GM19238 (cell line): ENCODE results near the gene WRAP53.

ENCODE experiments used
- DNase-seq: peaks from one replicate; pipeline ENCODE4 v3.0.0; 2011; ENCODE audit warnings: low spot score; ENCODE audit not compliant: insufficient read length

Gene WRAP53

DNA sequence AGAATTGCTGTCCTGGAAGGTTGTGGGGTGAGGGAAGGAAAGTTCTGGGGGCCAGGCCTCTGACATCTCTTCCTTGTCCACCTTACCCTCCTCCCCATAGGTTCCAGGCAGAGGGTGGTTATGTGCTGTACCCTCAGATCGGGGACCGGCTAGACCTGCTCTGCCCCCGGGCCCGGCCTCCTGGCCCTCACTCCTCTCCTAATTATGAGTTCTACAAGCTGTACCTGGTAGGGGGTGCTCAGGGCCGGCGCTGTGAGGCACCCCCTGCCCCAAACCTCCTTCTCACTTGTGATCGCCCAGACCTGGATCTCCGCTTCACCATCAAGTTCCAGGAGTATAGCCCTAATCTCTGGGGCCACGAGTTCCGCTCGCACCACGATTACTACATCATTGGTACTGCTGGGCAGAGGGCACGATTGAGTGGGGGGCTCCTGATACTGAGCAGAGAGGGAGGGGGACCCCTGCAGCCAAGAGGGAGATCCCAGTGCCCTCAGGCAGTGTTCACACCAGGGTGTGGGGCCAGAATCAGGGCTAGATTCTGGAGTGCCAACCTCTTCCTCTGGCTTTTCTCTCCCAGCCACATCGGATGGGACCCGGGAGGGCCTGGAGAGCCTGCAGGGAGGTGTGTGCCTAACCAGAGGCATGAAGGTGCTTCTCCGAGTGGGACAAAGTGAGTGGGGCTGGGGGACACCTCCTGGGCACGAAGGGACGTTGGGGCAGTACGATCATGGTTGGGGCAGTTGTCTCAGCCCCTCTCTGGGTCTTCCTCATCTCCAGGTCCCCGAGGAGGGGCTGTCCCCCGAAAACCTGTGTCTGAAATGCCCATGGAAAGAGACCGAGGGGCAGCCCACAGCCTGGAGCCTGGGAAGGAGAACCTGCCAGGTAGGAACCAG, 19.8 kb downstream of the WRAP53 start:
- no peak for DNase-seq

- no peak for DNase-seq
These were observed 20.8 kb downstream of the WRAP53 start for GRCh38 chr17:7709031-7709430.

DNA sequence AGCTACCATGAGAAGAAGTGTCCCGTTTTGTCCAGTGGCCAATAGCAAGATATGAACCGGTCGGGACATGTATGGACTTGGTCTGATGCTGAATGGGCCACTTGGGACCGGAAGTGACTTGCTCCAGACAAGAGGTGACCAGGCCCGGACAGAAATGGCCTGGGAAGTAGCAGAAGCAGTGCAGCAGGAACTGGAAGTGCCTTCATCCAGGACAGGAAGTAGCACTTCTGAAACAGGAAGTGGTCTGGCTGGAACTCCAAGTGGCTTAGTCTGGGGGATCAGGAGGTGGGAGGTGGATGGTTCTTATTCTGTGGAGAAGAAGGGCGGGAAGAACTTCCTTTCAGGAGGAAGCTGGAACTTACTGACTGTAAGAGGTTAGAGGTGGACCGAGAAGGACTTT, 22.0 kb downstream of the WRAP53 start:
- DNase-seq = no peak

DNA sequence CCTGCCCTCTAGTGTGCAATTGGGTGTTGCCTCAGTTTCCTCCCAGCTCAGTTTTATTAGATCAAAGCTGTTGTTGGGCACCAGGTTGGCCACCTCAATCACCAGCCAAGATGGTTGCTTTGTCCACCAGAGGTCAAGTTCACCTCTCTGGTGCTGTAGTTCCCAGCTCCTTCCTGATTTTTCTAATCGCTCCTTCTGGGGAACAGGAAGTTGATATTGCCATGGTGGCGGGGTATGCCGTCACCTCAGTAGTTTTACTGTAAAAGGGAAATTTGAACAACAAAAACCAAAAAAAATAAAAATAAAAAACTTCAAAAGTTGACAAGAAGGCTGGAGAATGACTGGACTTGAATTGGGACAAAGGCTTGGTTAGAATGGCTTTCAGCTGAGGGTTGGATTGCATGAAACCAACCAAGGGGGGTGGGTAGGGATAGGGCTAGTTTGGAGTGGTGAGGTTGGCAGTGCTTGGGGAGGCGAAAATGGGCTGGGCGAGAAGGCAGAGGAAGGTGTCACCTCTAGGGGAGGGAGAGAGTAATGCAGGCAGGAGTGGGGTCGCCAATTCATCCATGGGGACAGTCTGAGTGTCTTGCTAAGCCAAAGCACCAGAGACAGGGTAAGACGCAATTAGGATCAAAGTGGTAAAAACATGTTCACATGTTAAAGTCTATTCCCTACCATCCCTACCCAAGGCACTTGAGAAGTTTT, 22.9 kb downstream of the WRAP53 start:
- no peak for DNase-seq

- no peak for DNase-seq
These were observed 24.0 kb downstream of the WRAP53 start for GRCh38 chr17:7712111-7712771.

DNA sequence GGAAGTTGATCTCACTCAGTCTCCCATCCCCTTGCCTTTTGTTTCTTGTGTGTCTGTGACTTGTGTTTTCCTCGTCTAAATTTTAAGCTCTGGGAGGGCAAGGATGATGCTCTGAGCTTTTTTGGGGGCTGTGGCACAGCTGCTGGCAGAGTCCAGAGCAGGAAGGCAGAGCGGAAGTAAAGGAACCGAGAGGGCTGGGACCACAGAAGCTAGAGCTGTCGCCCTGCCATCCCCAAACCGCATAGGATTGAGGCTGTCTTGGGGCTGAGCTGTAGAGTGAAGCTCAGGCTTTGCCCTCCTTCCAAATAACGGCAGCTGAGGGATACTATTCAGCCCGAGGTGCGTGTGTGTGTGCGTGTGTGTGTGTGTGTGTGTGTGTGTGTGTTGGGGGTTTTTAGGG, 25.5 kb downstream of the WRAP53 start:
- DNase-seq = no peak

GRCh38 chr17:7714721-7715594, 26.7 kb downstream of the WRAP53 start:
- no peak for DNase-seq

DNA sequence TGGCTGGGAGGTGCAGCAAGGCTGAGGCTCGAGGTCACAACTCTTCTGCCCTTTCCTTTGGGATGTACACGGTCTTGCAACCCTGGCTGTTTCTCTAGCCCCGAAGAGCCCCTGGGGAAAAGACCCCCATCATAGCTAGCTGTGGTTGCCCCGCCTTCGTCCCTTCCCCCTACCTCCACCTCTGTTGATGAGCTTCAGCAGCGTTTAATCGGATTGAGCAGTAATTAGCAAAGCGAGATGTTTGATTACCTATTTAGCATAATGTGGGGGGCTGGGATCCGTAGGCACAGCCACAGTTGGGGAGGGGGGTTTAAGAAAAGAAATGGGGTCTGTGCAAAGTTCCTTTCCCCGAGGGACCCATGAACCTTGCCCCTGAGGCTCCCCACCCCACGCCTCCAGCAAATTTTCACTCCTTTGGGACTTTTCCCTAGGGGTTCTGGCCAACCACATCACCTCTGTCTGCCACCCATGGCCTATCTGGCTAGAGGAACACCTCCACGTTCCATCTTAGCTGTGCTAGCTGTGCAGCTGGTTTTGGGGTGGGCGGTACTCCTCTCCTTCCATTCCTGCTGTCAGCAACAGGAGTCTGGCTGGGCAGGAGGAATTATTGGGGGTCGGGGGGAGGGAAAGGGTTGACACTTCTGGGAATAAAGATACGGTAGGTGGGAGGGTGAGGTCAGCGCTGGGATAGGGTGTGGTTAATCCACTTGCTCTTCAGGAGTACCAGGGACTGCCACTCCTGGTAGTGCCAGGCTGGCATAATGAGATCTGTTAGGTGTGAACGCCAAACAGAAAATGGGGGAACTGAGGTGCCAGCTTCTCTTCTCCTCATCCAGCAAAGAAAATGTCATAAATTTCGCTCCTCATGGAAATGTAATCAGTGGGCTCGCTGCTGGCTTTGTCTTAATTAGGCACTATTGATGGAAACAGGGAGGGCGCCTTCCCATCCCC, 27.9 kb downstream of the WRAP53 start:
- no peak for DNase-seq

- peak; percentile 48 for DNase-seq
These were observed 28.9 kb downstream of the WRAP53 start, which contains the start of gene DNAH2 for GRCh38 chr17:7716901-7717755. Gene DNAH2 (plus strand): TSS chr17:7717744. CDS start chr17:7719735, 1,991 bp downstream.

- no peak for DNase-seq
These were observed 29.6 kb downstream of the WRAP53 start for GRCh38 chr17:7717756-7718350.

DNA sequence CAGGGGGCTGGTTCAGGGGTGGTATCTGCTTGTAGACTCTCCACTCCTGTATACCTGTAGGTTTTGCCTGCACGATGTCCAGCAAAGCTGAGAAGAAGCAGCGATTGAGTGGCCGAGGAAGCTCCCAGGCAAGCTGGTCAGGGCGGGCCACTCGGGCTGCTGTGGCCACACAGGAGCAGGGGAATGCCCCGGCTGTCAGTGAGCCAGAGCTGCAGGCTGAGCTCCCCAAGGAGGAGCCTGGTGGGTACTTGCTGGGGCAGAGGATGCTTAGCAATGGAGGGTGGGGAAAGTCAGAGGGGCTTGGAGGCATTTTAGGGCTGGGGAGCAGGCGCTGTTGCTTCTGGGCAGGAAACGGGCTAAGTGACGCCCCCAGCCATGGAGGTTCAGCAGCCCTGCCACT, 31.4 kb downstream of the WRAP53 start:
- DNase-seq = no peak

GRCh38 chr17:7720125-7720524, 31.8 kb downstream of the WRAP53 start:
- no peak for DNase-seq

DNA sequence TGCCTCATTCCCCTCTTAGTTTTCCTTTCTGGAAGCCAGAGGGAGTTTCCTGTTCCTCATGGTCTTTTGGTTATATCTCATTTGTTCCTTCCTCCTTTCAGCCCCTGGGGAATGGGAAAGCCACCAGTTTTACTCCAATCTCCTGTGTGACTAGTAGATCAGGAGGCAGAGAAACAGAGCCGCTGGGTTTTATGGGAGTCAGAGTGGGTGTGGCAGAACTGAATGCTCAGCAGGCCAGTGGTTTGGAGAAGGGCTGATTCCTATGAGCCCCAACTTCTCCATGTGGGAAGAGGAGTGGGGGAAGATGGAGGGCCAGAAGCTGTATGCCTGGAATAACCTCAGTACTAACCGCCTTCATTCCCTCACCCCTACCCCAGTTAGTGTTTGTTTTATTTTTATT, 33.3 kb downstream of the WRAP53 start:
- no peak for DNase-seq

GRCh38 chr17:7727886-7728285, 39.6 kb downstream of the WRAP53 start:
- no peak for DNase-seq

GRCh38 chr17:7729816-7730215, 41.5 kb downstream of the WRAP53 start:
- no peak for DNase-seq

DNA sequence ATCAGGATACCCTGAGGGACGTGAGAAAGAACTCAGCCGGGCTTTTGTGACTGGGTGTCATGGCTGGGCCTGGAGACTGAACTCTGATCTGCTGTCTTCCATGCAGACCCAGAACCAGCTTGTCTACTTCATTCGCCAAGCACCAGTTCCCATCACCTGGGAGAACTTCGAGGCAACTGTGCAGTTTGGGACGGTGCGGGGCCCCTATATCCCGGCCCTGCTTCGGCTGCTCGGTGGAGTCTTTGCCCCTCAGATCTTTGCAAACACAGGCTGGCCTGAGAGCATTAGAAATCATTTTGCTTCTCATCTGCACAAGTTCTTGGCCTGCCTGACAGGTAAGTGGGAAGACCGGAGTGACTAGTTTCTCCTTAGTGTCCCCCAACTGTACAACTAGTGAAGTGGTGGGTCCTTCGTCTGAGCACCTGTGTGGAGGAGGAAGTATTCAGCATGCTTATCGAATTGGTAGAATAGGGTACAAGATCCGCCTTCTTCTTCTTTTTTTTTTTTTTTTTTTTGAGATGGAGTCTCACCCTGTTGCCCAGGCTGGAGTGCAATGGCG, 44.8 kb downstream of the WRAP53 start:
- no peak for DNase-seq

DNA sequence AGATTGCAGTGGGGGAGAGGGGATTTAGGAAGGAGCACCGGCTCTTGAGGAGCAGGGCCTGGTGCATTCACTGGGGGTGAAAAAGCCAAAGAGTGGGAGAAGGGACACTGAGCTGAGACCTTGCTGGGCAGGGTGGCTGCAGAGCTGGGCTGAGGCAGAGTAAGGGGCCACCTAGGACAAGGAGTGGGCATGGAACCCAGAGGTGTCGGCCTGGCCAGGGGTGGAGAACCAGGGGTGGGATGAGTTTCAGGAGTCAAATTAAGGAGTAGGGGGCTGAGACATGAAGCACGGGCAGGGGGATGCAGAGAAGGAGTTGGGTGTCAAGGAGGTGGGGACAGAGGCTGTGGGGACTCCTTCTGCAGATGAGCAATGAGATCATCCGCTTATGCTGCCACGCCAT, 49.3 kb downstream of the WRAP53 start:
- no peak for DNase-seq

- no peak for DNase-seq
These were observed 51.5 kb downstream of the WRAP53 start for GRCh38 chr17:7739746-7740145.
